Thyroid gland (tissue), 4 donors: ENCODE measurements around the gene ST3GAL4.

Experiments used
- CTCF ChIP-seq, 6 experiments: fragments of 200-600 bp in 3 of 6; fragments of 450-650 bp in 3 of 6; sonication (generic) in 3 of 6; IDR thresholded peaks; one replicate each; pipeline ENCODE4 v1.5.1; 2016 to 2019; ENCODE audit warnings: antibody characterized with exemption in 6 of 6, mild to moderate bottlenecking in 2 of 6, inconsistent platforms in 1 of 6, moderate library complexity in 1 of 6
- POLR2A ChIP-seq, 2 donors: fragments of 450-650 bp; IDR thresholded peaks; one replicate each; pipeline ENCODE4 v1.6.1; 2017; ENCODE audit warnings: antibody characterized with exemption in 2 of 2, mild to moderate bottlenecking in 2 of 2, moderate library complexity in 1 of 2

- TF ChIP-seq CTCF (IDR thresholded peaks at IDR 0.05) (no peak), POLR2A (IDR thresholded peaks at IDR 0.05) (no peak)
Observed at GRCh38 chr11:126433244-126433846, 77.9 kb downstream of the ST3GAL4 start.
